AG09319 (cell line): ENCODE data around the gene AKAP13.

Source experiments
- DNase-seq: peaks from one replicate; pipeline ENCODE4 v3.0.0-alpha.2; 2010; ENCODE audit warnings: low read depth; ENCODE audit errors: extremely low read depth
- CTCF ChIP-seq: IDR thresholded peaks from 2 replicates; pipeline ENCODE4 v1.5.1; 2011; ENCODE audit warnings: low read depth, mild to moderate bottlenecking, inconsistent platforms, low read length, moderate library complexity

The AKAP13 gene

GRCh38 chr15:85495544-85495943, 115.1 kb downstream of the AKAP13 start:
- no peak for TF ChIP-seq CTCF
- no peak for DNase-seq

- DNase-seq, result no peak
- no peak for TF ChIP-seq CTCF
Observed at GRCh38 chr15:85496151-85496550, 115.7 kb downstream of the AKAP13 start.

GRCh38 chr15:85496551-85497171, 116.3 kb downstream of the AKAP13 start:
- no peak for TF ChIP-seq CTCF
- no peak for DNase-seq

- no peak for DNase-seq
- no peak for TF ChIP-seq CTCF
Observed at GRCh38 chr15:85497172-85497569, 116.8 kb downstream of the AKAP13 start.

- TF ChIP-seq CTCF, result no peak
Observed at GRCh38 chr15:85498471-85498870, 118.1 kb downstream of the AKAP13 start.

GRCh38 chr15:85499371-85499887, 119.0 kb downstream of the AKAP13 start:
- TF ChIP-seq CTCF, result no peak
- no peak for DNase-seq

More at GRCh38 chr15:85498471-85498870, 118.1 kb downstream of the AKAP13 start:
- DNase-seq, result no peak

- DNase-seq, result no peak
- no peak for TF ChIP-seq CTCF
Observed at GRCh38 chr15:85500060-85500708, 119.8 kb downstream of the AKAP13 start.
